Adrenal gland (tissue), 12 donors: ENCODE measurements around the gene VEGFB. TPM values are rescaled to one million over a fixed set of nuclear protein-coding genes. Genes with fewer than 3 reads are reported as not detected.

ENCODE experiments used
- DNase-seq, 7 donors: peaks; one replicate each; pipeline ENCODE4 v3.0.0-alpha.2; 2019 to 2020
- H3K27ac ChIP-seq, 5 donors: fragments of 200-600 bp; sonication (generic) in 4 of 5; 1 replicate in 3 of 5; 2 replicates in 2 of 5; pipeline versions ENCODE4 v1.5.1 to v1.8.0; 2016 to 2020; ENCODE audit warnings: mild to moderate bottlenecking in 1 of 5
- H3K27me3 ChIP-seq: fragments of 200-600 bp; 2 replicates; pipeline ENCODE4 v1.8.0; 2021
- H3K36me3 ChIP-seq, 2 donors: fragments of 200-600 bp; replicated peaks in 1 of 2; 1 replicate in 1 of 2; 2 replicates in 1 of 2; pipeline versions ENCODE4 v1.5.1 to v1.8.0; 2018 to 2022
- H3K4me1 ChIP-seq, 2 donors: fragments of 200-600 bp; replicated peaks in 1 of 2; 1 replicate in 1 of 2; 2 replicates in 1 of 2; pipeline versions ENCODE4 v1.5.1 to v1.8.0; 2018 to 2021
- H3K4me3 ChIP-seq, 4 donors: fragments of 200-600 bp; sonication (generic) in 3 of 4; one replicate each; pipeline ENCODE4 v1.5.1; 2016 to 2018
- H3K9me3 ChIP-seq, 3 donors: fragments of 200-600 bp; sonication (generic) in 1 of 3; replicated peaks in 1 of 3; 1 replicate in 2 of 3; 2 replicates in 1 of 3; pipeline versions ENCODE4 v1.5.1 to v1.8.0; 2016 to 2021
- POLR2A ChIP-seq, 2 donors: fragments of 450-650 bp; IDR thresholded peaks; one replicate each; pipeline ENCODE4 v1.6.1; 2017; ENCODE audit warnings: antibody characterized with exemption in 2 of 2, mild to moderate bottlenecking in 2 of 2, moderate library complexity in 1 of 2
- WGBS, 4 donors: extraction: QIAGEN DNeasy Blood & Tissue Kit in 2 of 4; methylation state at CpG; one replicate each; pipeline versions ENCODE4 v1.1.5 to v1.1.7; 2013 to 2017; 5-methylcytosine and 5-hydroxymethylcytosine counted together
- intact Hi-C, 2 donors: fragments of 100-400 bp; cut with DNase I; formaldehyde crosslinking; loops; one replicate each; pipeline versions ENCODE4 v1.14.1 to v1.15.0; 2022 to 2023
- polyA plus RNA-seq, 3 donors: library from polyadenylated mRNA; stranded (reverse); fragments of 200-250 nt in 2 of 3; fragments of 350-450 nt in 1 of 3; fragmentation: Illumina TruSeq in 1 of 3; extraction: RNeasy Lipid Tissue Mini Kit (QIAGEN cat#74804) in 1 of 3; gene quantifications; one replicate each; pipeline ENCODE4 v1.2.3, GENCODE V29; 2013 to 2014
- total RNA-seq, 9 donors: library from RNA; depleted of rRNA in 4 of 9; stranded (reverse); fragments of >200 nt in 4 of 9; fragments of 120-200 nt in 1 of 9; fragmentation: NEBNext Ultra II Directional in 1 of 9; extraction: Animal tissue kit (Norgen Biotek cat#: 25700) in 1 of 9; gene quantifications; one replicate each; pipeline versions ENCODE4 v1.1.0 to v1.2.4, GENCODE V29; 2013 to 2023
- TF ChIP-seq, protein P1 (sequence below), 6 experiments: fragments of 450-650 bp in 4 of 6; fragments of 200-600 bp in 2 of 6; sonication (generic) in 1 of 6; IDR thresholded peaks; 1 replicate in 5 of 6; 2 replicates in 1 of 6; pipeline versions ENCODE4 v1.5.1 to v1.8.0; 2016 to 2021; ENCODE audit warnings: antibody characterized with exemption in 6 of 6, mild to moderate bottlenecking in 2 of 6, moderate library complexity in 1 of 6
- donor health status: healthy with polysubstance abuse.
- donor health status: Bipolar disorder and iron deficiency.
- donor health status: DM: yes; HTN: yes; CAD: no.
- donor health status: DM: no; HTN: no; CAD: no.
- donor health status: DM: no; HTN: no; CAD: no.
- donor health status: DM: yes; HTN: yes; CAD: no.

The VEGFB gene
- total and polyA plus RNA-seq, 12 donors: 36.0 to 185 (median 134) TPM

DNA sequence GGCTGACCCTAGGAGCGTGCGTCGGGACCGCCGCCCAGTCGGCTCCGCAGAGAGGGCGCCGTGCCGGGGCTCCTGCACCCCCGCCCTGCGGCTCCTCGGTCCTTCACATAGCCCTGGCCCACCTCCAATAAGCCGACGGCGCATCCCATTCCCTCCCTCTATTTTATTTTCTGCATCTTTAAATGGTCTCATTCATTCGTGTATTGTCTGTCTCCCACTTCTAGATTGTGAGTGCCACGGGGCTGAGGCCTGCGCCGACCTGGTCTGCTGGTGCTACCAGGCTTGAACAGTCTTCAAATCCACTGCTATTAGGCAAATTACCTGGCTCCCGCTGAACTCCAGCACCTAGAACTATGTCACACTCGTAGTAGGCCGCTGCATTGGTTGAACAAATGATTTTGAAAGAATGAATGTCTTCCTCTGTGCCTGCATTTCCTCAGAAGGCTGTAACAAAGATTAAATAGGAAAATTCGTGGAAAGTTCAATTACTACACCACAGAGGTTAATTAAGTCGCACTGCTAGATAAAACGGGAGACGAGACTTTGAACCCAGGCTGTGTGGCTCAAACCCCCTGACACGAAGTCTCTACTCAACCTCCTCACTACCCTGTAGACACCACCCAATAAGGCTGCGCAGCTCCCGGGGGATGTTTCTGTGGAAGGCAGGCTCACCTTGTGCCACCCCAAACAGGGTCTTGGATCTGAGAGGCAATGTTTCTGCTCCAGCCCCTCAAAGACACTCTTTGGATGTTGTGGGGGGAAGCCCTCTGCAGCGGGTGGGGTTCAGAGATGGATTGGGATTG lies 13.5 kb downstream of the VEGFB start:
- peaks cover 0 to 12% of the 10 kb centered on the region in 2 donors for H3K36me3 ChIP-seq
- H3K4me1 ChIP-seq: peaks cover 32 to 44% of the 10 kb centered on the region in 2 donors
- no peaks in the 10 kb centered on the region for H3K9me3 ChIP-seq
- intact Hi-C loops: no loop called here
- TF ChIP-seq, protein P1, sequence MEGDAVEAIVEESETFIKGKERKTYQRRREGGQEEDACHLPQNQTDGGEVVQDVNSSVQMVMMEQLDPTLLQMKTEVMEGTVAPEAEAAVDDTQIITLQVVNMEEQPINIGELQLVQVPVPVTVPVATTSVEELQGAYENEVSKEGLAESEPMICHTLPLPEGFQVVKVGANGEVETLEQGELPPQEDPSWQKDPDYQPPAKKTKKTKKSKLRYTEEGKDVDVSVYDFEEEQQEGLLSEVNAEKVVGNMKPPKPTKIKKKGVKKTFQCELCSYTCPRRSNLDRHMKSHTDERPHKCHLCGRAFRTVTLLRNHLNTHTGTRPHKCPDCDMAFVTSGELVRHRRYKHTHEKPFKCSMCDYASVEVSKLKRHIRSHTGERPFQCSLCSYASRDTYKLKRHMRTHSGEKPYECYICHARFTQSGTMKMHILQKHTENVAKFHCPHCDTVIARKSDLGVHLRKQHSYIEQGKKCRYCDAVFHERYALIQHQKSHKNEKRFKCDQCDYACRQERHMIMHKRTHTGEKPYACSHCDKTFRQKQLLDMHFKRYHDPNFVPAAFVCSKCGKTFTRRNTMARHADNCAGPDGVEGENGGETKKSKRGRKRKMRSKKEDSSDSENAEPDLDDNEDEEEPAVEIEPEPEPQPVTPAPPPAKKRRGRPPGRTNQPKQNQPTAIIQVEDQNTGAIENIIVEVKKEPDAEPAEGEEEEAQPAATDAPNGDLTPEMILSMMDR (IDR thresholded peaks at IDR 0.05): no peak
- no peak for TF ChIP-seq POLR2A (IDR thresholded peaks at IDR 0.05)
- H3K27ac ChIP-seq: peak overlapping the region in 4 of 5 donors; percentile 68 to 90 (median 87)
- peak overlapping the region in 2 of 4 donors; percentile 72 to 82 for H3K4me3 ChIP-seq
- no peaks in the 10 kb centered on the region for H3K27me3 ChIP-seq
- peak in 2 of 7 donors; percentile 32 to 33 for DNase-seq
- WGBS, 4 donors: 33 to 44% (median 41%) methylated on average over 28 to 31 of the region's 31 CpGs

DNA sequence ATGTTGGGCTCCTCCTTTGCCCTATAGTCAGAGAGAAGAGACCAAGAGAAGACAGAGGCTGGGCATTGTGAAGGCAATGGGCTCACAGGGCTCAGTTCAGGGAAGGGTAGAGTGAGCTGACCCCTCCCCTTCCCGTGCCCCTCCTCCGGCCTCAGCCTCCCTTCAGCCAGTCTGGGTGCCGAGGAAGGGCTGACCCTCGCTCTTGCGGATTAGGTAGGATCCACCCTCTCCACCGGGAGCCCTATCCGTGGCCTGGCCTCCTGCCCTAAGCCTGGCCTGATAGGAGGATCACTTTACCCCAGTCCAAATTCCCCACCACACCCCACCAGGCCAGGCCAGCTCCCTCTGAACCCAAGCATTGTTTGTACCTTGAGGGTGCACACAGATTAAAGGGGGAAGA lies 14.2 kb downstream of the VEGFB start:
- Histone ChIP-seq H3K36me3 (peaks cover 0 to 7% of the 10 kb centered on the region in 2 donors), H3K27me3 (no peaks in the 10 kb centered on the region), H3K4me3 (no peak overlapping the region), H3K27ac (no peak overlapping the region), H3K9me3 (no peaks in the 10 kb centered on the region), H3K4me1 (peaks cover 37 to 45% of the 10 kb centered on the region in 2 donors)
- TF ChIP-seq POLR2A (IDR thresholded peaks at IDR 0.05): no peak
- TF ChIP-seq, protein P1 (IDR thresholded peaks at IDR 0.05): no peak
- WGBS, 4 donors: 64 to 80% (median 75%) methylated on average over 4 to 7 of the region's 7 CpGs
- intact Hi-C loops: no loop called here
- DNase-seq: peak in 1 of 7 donors; percentile 17

DNA sequence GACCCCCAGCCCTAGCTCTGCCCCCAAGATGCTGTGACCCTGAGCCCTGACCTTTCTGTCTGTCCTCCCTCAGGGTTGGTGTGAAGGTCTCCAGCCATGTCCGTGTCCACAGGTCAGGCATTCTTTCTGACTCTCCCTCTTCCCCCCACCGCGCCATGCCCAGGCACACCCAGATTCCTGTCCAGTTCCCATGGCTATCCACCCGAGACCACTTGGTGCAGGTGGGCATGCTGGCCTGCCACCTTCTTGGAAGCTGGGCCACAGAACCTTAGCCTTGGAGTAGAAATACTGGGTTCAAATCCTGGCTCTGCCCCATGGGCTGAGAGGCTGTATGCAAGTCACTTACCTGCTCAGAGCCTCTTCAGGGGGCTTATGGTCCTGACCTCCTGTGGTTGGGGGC lies 14.7 kb downstream of the VEGFB start:
- Histone ChIP-seq H3K27ac (no peak overlapping the region), H3K36me3 (peaks cover 0 to 4% of the 10 kb centered on the region in 2 donors), H3K9me3 (no peaks in the 10 kb centered on the region), H3K4me3 (no peak overlapping the region), H3K27me3 (no peaks in the 10 kb centered on the region), H3K4me1 (peaks cover 40 to 49% of the 10 kb centered on the region in 2 donors)
- 60 to 90% (median 86%) methylated on average over 1 to 4 of the region's 4 CpGs for WGBS, 4 donors
- DNase-seq: no peak
- intact Hi-C loops: no loop called here
- TF ChIP-seq, protein P1 (IDR thresholded peaks at IDR 0.05): no peak
- no peak for TF ChIP-seq POLR2A (IDR thresholded peaks at IDR 0.05)

DNA sequence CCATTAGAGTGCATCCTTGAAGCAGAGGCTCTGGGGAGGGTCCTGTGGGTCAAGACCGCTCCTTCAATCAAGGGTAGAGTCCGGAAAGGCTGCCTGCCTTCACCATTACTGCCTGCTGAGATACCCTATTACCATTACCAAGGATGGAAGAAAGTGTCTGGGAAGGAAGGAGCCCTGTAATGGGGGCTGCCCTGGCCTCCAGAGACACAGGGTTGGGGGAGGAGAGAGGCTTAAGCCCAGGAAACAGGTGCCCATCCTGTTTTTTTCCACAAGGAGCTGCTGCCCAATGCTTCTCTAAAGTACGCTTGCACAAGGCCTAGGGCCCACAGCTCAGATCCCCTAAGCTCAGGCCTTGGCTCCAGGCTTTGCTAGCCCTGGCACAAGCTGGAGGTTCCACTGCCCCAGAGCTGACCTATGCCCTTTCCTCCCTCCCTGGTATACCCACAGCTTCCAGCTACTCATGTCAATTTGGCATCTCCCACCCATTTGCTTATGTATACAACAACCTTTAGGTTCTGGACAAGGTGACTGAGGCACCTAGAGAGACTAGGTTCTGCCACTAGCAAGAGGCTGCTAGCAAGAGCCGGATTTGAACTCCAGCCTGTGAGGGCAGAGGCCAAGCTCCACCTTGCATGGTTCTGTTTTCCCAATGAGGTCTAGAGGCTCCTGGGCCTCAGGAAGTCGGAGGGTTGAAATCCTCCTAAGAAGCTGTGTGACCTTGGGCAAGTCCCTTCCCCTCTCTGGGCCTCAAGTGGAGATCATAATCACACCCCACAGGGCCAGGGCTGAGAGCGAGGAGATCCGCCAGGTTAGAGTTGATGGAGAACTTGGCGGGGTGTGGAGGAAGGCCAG lies 15.4 kb downstream of the VEGFB start:
- TF ChIP-seq, protein P1 (IDR thresholded peaks at IDR 0.05): no peak
- TF ChIP-seq POLR2A (IDR thresholded peaks at IDR 0.05): no peak
- 83 to 95% (median 87%) methylated on average over 4 to 8 of the region's 8 CpGs for WGBS, 4 donors
- H3K36me3 ChIP-seq: peaks cover 0 to 4% of the 10 kb centered on the region in 2 donors
- intact Hi-C loops: no loop called here
- no peaks in the 10 kb centered on the region for H3K27me3 ChIP-seq
- no peak overlapping the region for H3K4me3 ChIP-seq
- H3K4me1 ChIP-seq: peaks cover 40 to 48% of the 10 kb centered on the region in 2 donors
- DNase-seq: no peak
- H3K27ac ChIP-seq: no peak overlapping the region
- no peaks in the 10 kb centered on the region for H3K9me3 ChIP-seq
